Heart left ventricle (tissue), 13 donors: Measurements from ENCODE around the gene ITPR3.

Experiments
- POLR2A ChIP-seq, 2 donors: fragments of 450-650 bp; IDR thresholded peaks; one replicate each; pipeline ENCODE4 v1.6.1; 2017; ENCODE audit warnings: antibody characterized with exemption in 2 of 2, mild to moderate bottlenecking in 2 of 2, moderate library complexity in 2 of 2
- TF ChIP-seq, protein P1 (sequence below), 12 donors: fragments of 200-600 bp; sonication (generic) in 4 of 12; IDR thresholded peaks; one replicate each; pipeline versions ENCODE4 v1.5.0 to v1.8.0; 2018 to 2022; ENCODE audit warnings: antibody characterized with exemption in 12 of 12, mild to moderate bottlenecking in 5 of 12
- donor health status: ischemic (EF 13 %, LVEDD 7.1; RV severe dilation, severe dysfunction).
- donor health status: DM: no; HTN: yes; CAD: no.
- donor health status: DM: no; HTN: no; CAD: no.
- donor health status: ischemic (EF 25% LVEDD 6.9; RV normal size, moderate dysfunction).
- donor health status: ischemic (EF 25% LVEDD 5.7; RV mildly dilated, moderate dysfunction).
- donor health status: ischemic (EF 35%, LVEDD 5.7; RV mildly dilated, moderate dysfunction).
- donor health status: nonischemic (EF 11% LVEDD 7.7; RV severe dilation, severe dysfunction).
- donor health status: DM: yes; HTN: yes; CAD: no.
- donor health status: PGD.
- donor health status: ischemic (EF 29% LVEDD 5.4; RV normal size, mild dysfunction).
- donor health status: nonischemic (EF 23%, LVEDD 6.1; RV moderate dilation, normal function).

DNA sequence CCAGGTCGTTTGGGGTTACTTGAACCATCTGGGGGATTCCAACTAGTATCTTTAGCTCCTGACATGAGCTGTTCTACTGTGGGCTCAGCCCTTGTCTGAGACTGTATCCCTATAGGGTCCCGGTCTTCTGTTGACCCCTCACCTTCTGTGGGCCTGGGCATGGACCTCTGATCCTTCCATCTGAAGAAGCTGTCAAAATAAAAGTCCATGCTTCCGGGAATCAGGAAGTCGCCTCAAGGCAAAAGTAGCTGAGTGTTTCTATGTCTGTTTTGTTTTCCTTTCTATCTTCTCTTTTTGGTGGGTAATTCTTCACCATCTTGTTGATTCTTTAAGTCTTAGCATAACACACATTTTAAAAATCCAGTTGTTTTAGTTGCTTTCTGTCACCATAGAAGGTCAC lies 30.3 kb downstream of the ITPR3 start:
- TF ChIP-seq, protein P1, sequence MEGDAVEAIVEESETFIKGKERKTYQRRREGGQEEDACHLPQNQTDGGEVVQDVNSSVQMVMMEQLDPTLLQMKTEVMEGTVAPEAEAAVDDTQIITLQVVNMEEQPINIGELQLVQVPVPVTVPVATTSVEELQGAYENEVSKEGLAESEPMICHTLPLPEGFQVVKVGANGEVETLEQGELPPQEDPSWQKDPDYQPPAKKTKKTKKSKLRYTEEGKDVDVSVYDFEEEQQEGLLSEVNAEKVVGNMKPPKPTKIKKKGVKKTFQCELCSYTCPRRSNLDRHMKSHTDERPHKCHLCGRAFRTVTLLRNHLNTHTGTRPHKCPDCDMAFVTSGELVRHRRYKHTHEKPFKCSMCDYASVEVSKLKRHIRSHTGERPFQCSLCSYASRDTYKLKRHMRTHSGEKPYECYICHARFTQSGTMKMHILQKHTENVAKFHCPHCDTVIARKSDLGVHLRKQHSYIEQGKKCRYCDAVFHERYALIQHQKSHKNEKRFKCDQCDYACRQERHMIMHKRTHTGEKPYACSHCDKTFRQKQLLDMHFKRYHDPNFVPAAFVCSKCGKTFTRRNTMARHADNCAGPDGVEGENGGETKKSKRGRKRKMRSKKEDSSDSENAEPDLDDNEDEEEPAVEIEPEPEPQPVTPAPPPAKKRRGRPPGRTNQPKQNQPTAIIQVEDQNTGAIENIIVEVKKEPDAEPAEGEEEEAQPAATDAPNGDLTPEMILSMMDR (IDR thresholded peaks at IDR 0.05) = no peak
- TF ChIP-seq POLR2A (IDR thresholded peaks at IDR 0.05) = no peak
